ENCODE measurements around the gene TMEM132D.

- TF ChIP-seq CTCF (IDR thresholded peaks at IDR 0.05; ENCODE audit: insufficient read depth, low read depth, low read length) (no peak), EZH2 (IDR thresholded peaks at IDR 0.05; ENCODE audit: insufficient read depth, low read length) (no peak)
These were observed 420.5 kb downstream of the TMEM132D start for GRCh38 chr12:129483111-129483893.

Data from astrocyte (in vitro differentiated cells and primary cell).